Kasumi-1 (cell line): ENCODE measurements around the gene MDFIC2.
"Not testable (repeated sequence)": the region's sequence is repeated elsewhere in the genome, so short reads cannot be mapped to it uniquely, and the experiment has no call there.

Source experiments
- DNase-seq, 2 experiments: peaks; one replicate each; lab custom pipeline; 2025; lab: John Stamatoyannopoulos, UW

The MDFIC2 gene

DNA sequence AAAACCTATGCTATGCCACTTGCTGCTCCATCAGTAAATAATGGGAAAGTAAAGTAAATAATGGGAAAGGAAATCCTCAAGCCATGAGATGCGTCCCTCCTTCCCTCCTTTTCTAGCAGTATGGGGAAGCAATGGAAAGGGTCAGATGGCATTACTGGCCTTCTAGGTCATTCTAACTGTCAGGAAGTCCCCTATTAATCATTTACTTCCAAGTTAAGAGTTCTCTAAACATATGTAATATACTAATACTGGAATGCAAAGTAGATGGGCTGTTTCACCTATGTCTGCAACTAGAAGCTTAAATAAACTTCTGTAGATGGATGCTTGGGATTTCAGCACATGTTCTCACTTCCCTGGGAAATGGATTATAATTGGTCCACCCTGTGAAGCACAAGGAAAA lies 55.9 kb downstream of the MDFIC2 start:
- no peak for DNase-seq

DNA sequence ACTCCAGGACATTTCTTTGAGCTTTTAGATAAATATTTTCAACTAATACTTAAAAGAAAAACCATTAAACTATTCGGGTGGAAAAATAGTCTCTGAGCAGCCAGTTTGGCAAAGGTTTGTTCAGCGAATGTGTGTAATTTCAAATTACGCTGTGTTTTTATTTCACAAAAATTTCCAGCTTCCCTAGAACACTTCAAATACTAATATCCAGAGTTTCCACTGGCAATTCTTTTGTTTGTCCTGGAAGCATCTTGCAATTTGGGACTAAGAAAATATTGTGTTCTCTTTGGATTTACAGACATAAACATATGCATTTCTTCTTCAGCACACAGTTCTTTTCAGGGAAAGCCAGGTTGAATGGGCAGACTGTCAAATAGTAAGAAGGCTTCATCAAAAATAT lies 61.9 kb downstream of the MDFIC2 start:
- DNase-seq, result no peak

DNA sequence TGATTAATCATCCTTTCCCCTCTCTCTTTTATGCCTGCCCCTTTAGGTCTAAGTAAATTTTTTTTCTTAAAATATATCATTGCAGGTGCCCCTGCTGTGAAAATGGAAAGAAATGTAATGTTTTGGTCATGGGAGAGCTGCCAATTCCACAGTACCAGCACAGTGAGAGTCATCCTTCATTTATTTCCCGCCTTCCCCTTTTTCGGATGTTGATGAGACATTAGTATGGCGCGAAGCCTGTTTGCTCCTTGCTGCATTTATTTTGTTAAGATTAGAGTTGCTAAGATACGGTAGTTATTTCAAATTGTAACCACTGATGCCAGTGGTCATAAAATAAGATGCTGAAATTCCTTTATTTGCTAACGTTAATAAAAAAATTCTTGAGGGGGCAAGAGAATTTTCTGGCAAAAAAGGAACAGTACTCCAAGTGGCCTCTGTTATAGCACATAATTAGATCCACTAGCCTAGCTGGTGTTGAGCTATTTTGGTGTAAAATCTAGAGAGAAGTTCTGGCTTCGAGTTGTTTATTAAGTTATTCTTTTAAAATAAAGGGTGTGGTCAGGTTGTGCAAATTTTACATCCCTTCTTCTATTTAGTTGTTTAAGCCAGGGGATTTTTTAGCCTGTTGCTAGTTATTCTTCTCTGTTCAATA lies 62.8 kb downstream of the MDFIC2 start:
- no peak for DNase-seq

DNA sequence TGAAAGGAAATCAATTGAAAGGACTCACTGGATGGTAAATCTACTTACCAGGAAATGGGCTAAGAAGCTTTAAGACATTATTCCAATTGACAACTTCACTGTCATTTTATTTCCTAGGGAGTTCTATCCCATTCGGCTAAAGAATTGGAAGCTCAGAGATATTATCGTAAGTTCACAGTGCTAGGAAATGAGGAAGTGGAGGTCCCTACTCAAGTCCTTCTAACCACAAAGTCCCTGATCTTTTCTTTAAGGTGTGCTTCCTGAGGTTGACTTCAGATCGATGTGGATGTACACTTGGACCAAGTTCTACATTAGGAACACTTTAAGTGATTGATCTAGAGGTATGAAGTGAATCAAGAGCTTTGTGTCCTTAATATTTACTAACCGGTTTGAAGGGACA lies 63.6 kb downstream of the MDFIC2 start:
- peak in 1 of 2 experiments; percentile 13 for DNase-seq

DNA sequence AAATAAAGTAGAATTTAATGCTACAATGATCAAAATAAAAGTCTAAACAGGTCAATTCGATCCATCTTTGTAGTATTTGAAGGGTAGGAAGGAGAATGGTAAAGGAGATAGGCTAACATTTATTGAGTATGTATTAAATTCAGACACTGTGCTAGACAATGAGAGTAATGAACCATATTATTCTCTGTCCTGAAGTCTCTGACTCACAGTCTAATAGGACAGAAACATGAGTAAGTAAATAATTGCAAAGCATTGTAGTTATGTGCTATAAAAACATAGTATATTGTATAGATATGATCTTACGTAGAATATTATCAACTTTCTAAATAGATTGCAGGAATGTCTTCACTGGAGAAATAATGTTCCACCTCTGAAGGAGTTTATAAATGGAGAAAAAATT lies 64.5 kb downstream of the MDFIC2 start:
- DNase-seq, result no peak

DNA sequence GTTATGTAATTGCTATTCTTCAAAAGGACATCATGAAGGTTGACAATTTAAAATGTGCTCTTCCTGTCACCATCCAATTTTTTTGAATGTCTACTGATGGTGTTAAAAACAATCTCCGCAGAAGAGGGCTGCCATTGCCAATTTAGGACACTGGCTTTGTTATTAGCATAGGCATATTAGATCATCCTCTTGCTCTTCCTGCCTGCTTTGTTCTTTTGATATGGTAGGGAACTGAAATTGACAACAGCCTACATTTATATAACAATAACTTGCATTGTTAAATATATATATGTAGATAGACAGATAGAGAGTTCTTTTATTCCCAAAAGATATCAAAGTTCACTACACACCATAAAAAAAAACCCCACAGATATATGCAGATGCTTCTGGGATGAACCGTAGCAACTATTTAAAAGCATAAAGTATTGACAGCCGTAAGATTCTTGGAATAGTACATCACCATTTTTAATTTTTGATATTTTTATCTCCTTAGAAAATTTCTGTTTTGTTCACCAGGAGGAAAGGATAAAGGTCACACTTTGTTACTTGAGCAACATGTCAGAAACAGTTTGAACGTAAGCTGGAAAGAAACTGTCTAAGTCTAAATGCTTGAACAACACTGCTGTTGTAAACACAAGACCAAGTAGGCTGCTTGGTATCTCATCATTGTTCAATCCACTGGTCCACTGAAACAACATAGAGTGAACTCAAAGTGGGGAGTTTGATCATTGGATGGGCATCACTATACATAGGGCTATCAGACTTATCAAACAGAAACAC lies 66.5 kb downstream of the MDFIC2 start:
- DNase-seq, result no peak

DNA sequence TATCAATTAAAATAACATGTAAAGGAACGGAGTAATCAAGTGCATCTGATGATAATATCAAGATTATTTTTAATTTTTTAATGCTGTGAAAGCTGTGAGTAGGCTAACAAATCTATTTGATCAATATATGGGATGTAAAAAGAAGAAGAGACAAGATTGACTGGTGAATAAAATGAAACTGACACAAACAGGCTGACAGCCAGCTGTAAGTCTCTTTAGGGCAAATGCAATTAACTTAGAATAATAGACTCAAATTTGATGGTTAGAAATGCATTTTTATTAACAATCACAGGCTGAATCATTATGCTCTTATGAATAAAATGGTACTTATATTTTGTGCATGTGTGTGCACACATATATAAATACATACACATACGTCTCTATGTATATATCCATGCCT lies 68.0 kb downstream of the MDFIC2 start:
- DNase-seq, result no peak

DNA sequence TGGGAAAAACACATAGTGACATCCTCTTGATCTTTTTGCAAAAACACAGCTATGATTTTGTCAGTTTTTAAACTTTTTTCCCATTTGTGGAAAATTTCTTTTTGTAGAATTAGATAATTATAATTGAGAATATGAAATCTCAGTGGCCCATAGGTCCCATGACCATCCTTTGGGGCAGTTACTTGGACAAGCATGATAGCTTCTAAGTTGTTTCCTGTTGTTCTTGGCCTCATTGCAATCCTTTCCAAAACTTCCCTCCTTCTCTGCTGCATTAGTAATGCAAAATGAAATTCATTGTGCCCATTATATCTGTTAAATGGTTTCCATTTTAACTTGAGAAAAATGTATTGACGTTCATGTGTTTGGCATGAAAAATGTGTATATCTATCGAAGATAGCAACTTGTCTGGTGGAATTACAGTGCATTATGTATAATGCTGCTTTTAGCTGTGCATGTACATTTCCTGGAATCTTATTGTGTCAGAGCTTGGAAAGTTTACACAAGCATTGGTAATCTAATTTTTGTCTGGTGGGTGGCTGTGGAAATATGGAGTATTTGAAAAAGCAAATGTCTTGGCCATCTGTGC lies 70.0 kb downstream of the MDFIC2 start:
- no peak for DNase-seq

DNA sequence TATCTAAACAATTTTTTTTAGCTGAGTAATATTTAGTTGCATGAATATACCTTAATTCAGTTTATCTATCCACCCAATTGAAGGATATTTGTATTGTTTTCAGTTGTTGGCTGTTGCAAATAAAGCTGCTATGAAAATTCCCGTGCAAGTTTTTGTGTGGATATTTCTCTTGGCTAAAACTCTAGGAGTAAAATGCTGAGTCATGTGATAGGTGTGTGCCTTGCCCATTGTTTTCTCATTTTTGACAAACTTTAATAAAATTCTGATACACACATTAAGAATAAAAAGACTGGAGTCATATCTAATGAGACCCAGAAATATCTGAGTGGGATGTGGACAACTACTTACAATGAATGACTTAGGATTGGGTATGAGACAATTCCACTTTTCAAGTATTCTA lies 78.6 kb downstream of the MDFIC2 start:
- no peak for DNase-seq

DNA sequence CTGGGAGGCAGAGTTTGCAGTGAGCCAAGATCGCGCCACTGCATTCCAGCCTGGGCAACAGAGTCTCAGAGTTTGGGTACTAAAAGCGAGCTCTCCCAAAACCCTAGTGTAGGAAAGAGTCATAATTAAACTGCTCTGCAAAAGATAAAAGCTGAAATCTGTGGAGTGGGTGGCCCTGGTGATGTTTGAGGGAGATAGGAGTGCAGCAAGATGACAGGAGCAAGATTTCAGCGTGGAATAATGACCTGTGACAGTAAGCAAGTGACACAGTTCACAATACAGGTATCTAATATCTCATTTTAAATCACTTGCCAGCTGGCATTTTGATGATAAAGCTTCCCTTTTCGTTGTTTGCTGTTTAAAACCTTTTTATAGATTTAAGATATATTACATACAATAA lies 79.3 kb downstream of the MDFIC2 start:
- DNase-seq, result no peak

DNA sequence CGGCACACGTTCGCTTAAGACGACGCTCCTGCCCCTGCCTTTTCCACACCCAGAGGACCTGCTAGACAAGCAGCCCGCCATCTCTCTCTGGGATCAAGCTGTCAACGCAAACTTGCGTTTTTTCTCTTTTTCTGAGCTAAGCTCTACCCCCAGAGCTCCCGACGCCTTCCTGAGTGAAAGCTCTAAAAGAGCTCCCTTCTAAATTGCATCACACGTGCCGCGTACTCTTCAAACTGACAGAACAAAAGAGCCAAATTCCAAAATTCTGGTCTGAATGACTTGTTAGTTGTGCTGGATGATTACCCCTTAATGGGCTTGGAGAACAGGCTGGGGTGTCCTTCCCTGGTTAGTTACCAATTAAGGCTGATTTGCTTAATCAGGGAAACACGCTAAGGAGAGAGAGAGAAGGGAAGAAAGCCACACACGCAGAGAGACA lies 81.2 kb downstream of the MDFIC2 start:
- DNase-seq, result no peak

DNA sequence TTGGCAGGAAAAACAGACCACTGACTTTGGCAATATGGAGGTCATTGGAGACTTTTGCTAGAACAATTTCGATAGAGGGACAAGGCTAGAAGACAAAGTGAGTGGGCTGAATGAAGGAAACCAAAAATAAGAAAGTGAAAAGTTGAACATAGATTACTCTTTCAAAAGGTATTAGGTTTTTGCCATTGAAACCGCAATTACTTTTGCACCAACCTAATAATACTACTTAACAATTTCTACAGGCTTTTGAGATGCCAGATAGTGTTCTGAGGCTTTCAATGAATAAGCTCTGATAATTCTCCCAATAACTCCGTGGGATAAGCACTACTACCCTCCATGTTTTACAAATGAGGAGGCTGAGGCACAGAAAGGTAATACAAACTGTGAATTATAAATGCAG lies 85.0 kb downstream of the MDFIC2 start:
- no peak for DNase-seq

DNA sequence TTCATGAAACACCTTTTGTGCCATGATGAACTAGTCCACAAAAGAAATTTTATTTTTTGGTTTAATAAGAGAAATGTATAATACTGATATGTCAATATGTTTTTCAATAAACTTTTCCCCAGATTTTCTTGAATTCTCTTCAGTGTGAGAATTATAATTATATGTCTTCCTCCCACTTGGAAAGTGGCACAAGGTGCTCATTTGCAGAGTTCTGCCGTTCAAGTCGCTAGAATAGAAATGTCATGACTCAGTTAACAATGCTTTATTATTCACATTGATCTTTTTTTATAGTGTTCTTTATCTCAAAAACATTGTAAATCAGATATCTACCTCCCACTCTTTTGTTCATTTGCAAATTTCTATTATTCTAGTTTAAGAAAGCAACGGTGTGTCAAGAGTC lies 87.3 kb downstream of the MDFIC2 start:
- no peak for DNase-seq

DNA sequence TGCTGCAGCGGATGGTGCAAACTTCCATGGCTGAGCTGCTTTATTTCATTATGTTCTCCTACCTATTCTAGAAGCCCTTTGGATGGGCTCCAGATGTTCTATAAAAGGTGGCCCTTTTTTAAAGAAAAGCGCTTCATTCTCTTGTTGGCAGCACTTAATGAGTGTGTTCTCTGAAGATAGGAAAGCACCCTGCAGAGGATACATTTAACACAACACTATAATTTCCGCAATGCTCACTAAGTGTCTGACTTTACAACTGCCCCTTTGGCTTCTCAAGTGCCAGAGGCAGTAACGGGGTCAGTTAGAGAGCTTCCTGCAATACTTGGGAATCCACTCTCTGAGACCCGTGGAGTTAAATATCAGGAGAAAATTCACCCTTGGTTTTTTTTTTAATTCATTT lies 88.1 kb downstream of the MDFIC2 start:
- no peak for DNase-seq

DNA sequence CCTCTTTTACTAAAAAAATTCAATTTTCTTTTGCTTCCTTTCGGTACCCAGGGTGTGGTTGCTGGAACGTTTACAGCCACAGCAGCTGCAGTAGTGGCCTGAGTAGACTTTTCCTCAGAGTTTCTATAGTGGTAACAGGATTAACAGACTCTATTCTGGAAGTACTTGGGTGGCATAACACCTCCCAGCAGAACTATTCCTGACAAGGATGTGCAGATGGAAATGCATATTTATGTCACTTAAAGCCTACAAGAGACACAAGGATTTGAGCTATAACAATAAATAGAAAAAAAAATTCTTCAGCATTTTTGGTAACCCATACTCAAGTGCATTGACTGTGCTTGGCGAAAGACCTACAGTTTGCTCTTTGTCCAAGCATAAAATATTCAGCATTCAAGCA lies 94.0 kb downstream of the MDFIC2 start:
- DNase-seq, result no peak

DNA sequence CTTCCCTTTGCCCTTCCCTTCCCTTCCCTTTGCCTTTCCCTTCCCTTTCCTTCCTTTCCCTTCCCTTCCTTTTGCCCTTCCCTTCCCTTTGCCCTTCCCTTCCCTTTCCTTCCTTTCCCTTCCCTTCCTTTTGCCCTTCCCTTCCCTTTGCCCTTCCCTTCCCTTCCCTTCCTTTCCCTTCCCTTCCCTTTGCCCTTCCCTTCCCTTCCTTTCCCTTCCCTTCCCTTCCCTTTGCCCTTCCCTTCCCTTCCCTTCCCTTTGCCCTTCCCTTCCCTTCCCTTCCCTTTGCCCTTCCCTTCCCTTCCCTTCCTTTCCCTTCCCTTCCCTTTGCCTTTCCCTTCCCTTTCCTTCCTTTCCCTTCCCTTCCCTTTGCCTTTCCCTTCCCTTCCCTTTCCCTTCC lies 101.2 kb downstream of the MDFIC2 start:
- DNase-seq, result not testable (repeated sequence)

DNA sequence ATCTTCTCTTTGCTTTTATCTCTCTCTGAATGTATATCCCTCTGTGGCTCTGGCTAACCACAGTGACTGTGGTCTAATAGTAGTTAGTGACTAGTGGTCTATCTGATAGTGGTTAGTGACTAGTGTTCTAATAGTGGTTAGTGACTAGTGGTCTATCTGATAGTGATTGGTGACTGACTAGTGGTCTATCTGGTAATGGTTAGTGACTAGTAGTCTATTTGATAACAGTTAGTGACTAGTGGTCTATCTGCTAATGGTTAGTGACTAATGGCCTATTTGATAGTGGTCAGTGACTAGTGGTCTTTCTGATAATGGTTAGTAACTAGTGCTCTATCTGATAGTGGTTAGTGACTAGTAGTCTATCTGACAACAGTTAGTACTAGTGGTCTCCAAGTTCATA lies 110.5 kb downstream of the MDFIC2 start:
- no peak for DNase-seq

DNA sequence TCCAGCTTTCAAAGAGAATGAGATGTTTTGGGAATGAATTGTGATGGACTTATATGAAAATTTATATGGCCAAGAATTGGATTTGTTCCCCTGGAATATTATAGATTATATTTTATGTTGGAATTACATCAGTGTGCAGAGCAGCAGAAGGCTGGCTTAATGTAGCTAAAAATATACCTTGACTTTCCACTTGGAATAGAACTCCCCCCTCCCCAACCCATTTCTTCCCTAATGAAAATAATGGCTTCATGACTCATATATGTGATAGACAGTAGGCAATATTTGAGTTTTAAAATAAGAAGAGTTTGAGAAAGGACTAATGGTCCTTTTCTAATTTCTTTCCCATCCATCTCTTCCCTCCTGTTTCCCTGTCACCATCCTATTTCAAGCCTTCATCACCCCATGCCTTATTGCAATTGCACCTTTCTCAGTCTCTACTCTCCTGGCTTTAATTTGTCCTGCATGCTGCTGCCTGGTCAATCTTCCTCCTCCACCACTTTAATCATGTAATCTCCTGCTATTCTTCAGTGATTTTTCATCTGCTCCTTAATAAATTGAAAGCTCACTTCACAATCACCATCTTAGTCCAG lies 122.5 kb downstream of the MDFIC2 start:
- DNase-seq, result no peak

DNA sequence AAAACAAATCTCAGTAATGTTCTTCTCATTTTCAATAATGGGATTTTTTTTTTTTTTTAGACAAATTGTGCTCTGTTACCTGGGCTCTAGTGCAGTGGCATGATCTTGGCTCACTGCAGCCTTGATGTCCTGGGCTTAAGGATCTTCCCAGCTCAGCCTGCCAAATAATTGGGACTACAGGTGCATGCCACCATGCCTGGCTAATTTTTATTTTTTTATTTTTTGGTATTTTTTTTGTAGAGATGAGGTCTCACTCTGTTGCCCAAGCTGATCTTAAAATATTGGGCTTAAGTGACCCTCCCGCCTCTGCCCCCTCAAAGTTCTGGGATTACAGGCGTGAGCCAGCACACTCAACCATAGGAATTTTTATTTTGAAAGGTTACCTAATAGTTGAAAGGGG lies 126.2 kb downstream of the MDFIC2 start:
- no peak for DNase-seq

DNA sequence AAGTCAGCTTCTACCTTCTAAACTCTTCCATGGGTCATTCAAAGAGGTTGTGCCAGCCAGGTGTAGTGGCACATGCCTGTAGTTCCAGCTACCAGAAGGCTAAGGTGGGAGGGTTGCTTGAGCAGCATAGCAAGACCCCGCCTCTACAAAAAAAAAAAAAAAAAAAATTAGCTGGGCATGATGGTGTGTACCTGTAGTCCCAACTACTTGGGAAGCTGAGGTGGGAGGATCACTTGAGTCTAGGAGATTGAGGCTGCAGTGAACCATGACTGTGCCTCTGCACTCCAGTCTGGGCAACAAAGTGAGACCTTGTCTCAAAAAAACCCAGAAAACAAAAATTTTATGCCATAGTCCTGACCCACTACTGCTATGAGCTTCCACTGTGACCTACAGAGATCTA lies 126.8 kb downstream of the MDFIC2 start:
- DNase-seq, result no peak

DNA sequence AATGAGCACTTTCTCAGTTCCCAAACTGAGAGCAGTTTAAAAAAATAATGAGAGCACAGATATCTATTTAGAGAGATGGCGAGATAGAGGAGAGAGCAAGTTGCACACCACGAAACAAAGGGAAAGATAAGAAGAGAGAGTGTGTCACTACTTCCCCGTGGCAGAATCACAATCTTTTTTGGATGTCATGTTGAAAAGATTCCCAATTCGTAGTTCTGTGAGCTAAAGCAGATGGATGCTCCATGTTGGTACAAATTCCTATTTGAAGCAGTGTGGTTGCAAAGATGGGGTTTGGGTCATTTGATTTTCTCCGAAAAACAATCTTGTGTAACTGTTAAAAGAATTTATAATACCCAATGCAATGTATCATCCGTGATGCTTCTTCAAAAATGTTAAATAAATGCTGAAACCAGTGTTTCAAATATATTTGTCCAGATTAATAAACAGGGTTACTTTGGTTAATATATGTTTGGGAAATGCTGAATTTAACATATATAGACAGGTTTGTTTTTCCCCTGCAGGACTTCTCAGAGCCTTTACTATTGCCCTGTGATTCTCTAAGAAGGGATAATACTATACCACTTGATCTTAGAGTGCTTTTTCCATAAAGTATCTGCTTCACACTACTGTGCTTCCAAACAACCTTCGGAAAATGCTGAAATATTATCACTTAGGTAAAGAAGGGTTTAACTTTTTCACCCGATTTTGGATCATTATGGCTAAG lies 128.5 kb downstream of the MDFIC2 start:
- DNase-seq, result no peak

DNA sequence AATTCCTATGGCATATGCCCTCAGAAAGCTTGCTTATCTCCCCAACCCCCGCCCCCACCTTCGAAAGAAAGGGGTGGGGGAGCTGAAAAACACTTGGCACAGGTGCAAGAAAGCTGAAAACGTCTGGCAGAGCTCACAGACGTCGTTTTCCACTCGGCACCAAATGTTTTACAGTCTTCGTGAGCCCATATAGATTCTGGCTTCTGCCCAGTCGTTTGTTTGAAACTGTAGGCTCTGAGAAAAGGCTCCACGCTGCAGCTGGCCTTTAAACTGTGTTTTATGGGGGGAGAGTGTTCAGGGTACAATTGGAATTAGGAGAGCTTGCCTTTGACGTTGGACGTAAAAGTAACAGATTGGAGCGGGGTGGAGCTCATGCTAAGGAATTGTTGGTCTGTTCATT lies 130.3 kb downstream of the MDFIC2 start:
- DNase-seq, result no peak
